ENCODE results near the gene ATP9B. TPM values are rescaled to one million over a fixed set of nuclear protein-coding genes. Genes with fewer than 3 reads are reported as not detected.

The ATP9B gene
- total RNA-seq, 1 donor, result 29.3 TPM

DNA sequence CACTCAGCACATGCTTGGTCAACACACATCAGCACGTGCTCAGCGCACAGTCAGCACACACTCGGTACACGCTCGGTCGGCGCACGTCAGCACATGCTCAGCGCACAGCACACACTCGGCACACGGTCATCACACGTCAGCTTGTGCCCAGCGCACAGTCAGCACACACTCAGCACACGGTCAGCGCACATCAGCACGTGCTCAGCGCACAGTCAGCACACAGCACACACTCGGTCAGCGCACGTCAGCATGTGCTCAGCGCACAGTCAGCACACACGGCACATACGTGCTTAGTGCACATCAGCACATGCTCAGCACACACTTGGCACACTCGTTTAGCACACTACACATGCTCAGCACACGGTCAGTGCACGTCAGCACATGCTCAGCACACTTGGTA, 276.8 kb downstream of the ATP9B start:
- Histone ChIP-seq H3K9me3 (ENCODE audit: low read depth, low read length) (no peaks in the 10 kb centered on the region), H3K36me3 (ENCODE audit: insufficient read depth, low read length) (peaks cover 24% of the 10 kb centered on the region), H3K4me1 (ENCODE audit: insufficient read depth, low read length) (no peaks in the 10 kb centered on the region), H3K4me3 (ENCODE audit: insufficient read depth, low read length) (no peak overlapping the region), H3K79me2 (ENCODE audit: insufficient read depth, low read length) (no peaks in the 10 kb centered on the region), H2AFZ (ENCODE audit: low read length) (no peak overlapping the region), H3K4me2 (ENCODE audit: insufficient read depth, low read length) (no peak overlapping the region), H3K27me3 (ENCODE audit: insufficient read depth, low read length) (no peaks in the 10 kb centered on the region), H4K20me1 (ENCODE audit: insufficient read depth, low read length) (no peaks in the 10 kb centered on the region), H3K27ac (ENCODE audit: low read depth, low read length) (no peak overlapping the region)
- DNase-seq (ENCODE audit: insufficient read length, low spot score, missing footprints), result no peak
- TF ChIP-seq, protein P1, sequence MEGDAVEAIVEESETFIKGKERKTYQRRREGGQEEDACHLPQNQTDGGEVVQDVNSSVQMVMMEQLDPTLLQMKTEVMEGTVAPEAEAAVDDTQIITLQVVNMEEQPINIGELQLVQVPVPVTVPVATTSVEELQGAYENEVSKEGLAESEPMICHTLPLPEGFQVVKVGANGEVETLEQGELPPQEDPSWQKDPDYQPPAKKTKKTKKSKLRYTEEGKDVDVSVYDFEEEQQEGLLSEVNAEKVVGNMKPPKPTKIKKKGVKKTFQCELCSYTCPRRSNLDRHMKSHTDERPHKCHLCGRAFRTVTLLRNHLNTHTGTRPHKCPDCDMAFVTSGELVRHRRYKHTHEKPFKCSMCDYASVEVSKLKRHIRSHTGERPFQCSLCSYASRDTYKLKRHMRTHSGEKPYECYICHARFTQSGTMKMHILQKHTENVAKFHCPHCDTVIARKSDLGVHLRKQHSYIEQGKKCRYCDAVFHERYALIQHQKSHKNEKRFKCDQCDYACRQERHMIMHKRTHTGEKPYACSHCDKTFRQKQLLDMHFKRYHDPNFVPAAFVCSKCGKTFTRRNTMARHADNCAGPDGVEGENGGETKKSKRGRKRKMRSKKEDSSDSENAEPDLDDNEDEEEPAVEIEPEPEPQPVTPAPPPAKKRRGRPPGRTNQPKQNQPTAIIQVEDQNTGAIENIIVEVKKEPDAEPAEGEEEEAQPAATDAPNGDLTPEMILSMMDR (IDR thresholded peaks at IDR 0.05; ENCODE audit: extremely low read depth, low read depth, low read length), result no peak

DNA sequence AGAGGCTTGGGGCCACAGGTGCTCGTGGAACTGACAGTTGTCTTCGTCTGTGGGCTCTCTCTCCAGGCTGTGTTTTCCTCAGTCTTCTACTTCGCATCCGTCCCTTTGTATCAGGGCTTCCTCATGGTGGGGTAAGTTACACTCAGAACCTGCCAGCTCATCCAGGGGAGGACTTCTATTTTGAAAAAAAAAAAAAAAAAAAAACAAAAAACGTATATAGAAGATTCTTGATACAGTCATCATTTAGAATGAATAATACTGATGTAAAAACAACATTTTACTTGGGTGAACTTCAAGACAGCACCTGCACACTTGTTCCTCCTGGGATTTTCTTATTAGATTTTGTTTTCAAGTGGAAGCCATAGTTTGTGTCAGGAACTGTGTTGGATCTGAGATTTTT, 278.9 kb downstream of the ATP9B start:
- DNase-seq (ENCODE audit: insufficient read length, low spot score, missing footprints), result peak; percentile 96
- peaks cover 24% of the 10 kb centered on the region for H3K36me3 ChIP-seq (ENCODE audit: insufficient read depth, low read length)

DNA sequence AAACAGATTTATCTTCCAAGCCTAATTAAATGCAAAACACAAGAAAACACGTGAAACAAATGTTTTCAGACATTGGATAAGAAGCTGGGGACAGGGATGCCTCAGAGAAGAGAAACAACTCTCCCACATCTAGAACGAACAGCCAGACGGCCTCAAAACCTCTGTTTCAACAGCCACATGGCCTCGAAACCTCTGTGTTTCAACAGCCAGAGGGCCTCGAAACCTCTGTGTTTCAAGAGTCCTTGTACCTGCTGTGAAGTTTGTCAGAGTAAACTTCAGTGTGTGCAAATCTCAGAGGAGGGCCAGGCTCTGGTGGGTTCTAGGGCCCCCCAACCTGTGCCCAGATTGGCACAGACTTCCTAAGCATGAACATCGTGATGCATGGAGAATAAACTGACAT, 283.2 kb downstream of the ATP9B start:
- no peak overlapping the region for H3K27ac ChIP-seq (ENCODE audit: low read depth, low read length)
- peaks cover under 1% of the 10 kb centered on the region for H3K36me3 ChIP-seq (ENCODE audit: insufficient read depth, low read length)
- H3K4me3 ChIP-seq (ENCODE audit: insufficient read depth, low read length), result no peak overlapping the region

More for the DNA sequence above, 278.9 kb downstream of the ATP9B start:
- no peaks in the 10 kb centered on the region for H3K9me3 ChIP-seq (ENCODE audit: low read depth, low read length)
- no peak overlapping the region for H3K4me2 ChIP-seq (ENCODE audit: insufficient read depth, low read length)
- H3K4me3 ChIP-seq (ENCODE audit: insufficient read depth, low read length), result no peak overlapping the region
- no peak overlapping the region for H3K27ac ChIP-seq (ENCODE audit: low read depth, low read length)
- TF ChIP-seq, protein P1 (IDR thresholded peaks at IDR 0.05; ENCODE audit: extremely low read depth, low read depth, low read length), result no peak
- H3K27me3 ChIP-seq (ENCODE audit: insufficient read depth, low read length), result no peaks in the 10 kb centered on the region
- H2AFZ ChIP-seq (ENCODE audit: low read length), result no peak overlapping the region
- no peaks in the 10 kb centered on the region for H3K79me2 ChIP-seq (ENCODE audit: insufficient read depth, low read length)
- no peaks in the 10 kb centered on the region for H4K20me1 ChIP-seq (ENCODE audit: insufficient read depth, low read length)
- no peaks in the 10 kb centered on the region for H3K4me1 ChIP-seq (ENCODE audit: insufficient read depth, low read length)

DNA sequence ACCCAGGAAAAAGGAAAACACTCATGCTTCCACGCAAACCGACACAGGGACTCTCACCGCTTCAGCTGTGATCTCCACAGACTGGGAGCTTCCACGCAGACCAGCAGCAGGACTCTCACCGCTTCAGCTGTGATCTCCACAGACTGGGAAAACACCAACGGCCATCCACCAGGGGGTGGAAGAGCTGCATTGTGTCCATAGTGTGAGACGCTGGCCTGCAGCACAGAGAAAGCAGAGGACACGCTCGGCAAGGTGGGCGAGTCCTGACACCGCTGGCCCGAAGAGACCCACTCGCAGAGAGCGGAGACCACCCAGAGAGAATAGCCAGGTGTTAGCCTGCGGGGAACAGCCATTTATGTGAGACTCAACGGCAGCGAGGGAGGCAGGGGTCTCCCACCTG, 284.1 kb downstream of the ATP9B start:
- Histone ChIP-seq H3K4me2 (ENCODE audit: insufficient read depth, low read length) (no peak overlapping the region), H3K4me3 (ENCODE audit: insufficient read depth, low read length) (no peak overlapping the region), H3K36me3 (ENCODE audit: insufficient read depth, low read length) (no peaks in the 10 kb centered on the region), H3K9me3 (ENCODE audit: low read depth, low read length) (no peaks in the 10 kb centered on the region), H3K27ac (ENCODE audit: low read depth, low read length) (no peak overlapping the region), H3K4me1 (ENCODE audit: insufficient read depth, low read length) (no peaks in the 10 kb centered on the region), H3K27me3 (ENCODE audit: insufficient read depth, low read length) (no peaks in the 10 kb centered on the region), H4K20me1 (ENCODE audit: insufficient read depth, low read length) (no peaks in the 10 kb centered on the region), H2AFZ (ENCODE audit: low read length) (no peak overlapping the region), H3K79me2 (ENCODE audit: insufficient read depth, low read length) (no peaks in the 10 kb centered on the region)
- DNase-seq (ENCODE audit: insufficient read length, low spot score, missing footprints), result no peak
- TF ChIP-seq, protein P1 (IDR thresholded peaks at IDR 0.05; ENCODE audit: extremely low read depth, low read depth, low read length), result peak; percentile 32

More for the DNA sequence above, 283.2 kb downstream of the ATP9B start:
- TF ChIP-seq, protein P1 (IDR thresholded peaks at IDR 0.05; ENCODE audit: extremely low read depth, low read depth, low read length), result no peak
- no peaks in the 10 kb centered on the region for H3K9me3 ChIP-seq (ENCODE audit: low read depth, low read length)
- no peaks in the 10 kb centered on the region for H4K20me1 ChIP-seq (ENCODE audit: insufficient read depth, low read length)
- no peak for DNase-seq (ENCODE audit: insufficient read length, low spot score, missing footprints)
- no peaks in the 10 kb centered on the region for H3K27me3 ChIP-seq (ENCODE audit: insufficient read depth, low read length)
- H2AFZ ChIP-seq (ENCODE audit: low read length), result no peak overlapping the region
- H3K79me2 ChIP-seq (ENCODE audit: insufficient read depth, low read length), result no peaks in the 10 kb centered on the region
- no peak overlapping the region for H3K4me2 ChIP-seq (ENCODE audit: insufficient read depth, low read length)
- H3K4me1 ChIP-seq (ENCODE audit: insufficient read depth, low read length), result no peaks in the 10 kb centered on the region

Measured in osteoblast (primary cell).